Neutrophil (primary cell): Measurements from ENCODE around the gene SLC4A7.
"Not testable (repeated sequence)": the region's sequence is repeated elsewhere in the genome, so short reads cannot be mapped to it uniquely, and the experiment has no call there.

ENCODE experiments used
- H3K27ac ChIP-seq: fragments of 200-600 bp; sonication (generic); 2 replicates; pipeline ENCODE4 v1.5.1; 2016; ENCODE audit warnings: mild to moderate bottlenecking, moderate library complexity
- H3K27me3 ChIP-seq: fragments of 200-600 bp; sonication (generic); 2 replicates; pipeline ENCODE4 v1.6.0; 2016; ENCODE audit warnings: mild to moderate bottlenecking
- H3K36me3 ChIP-seq: fragments of 200-600 bp; sonication (generic); 2 replicates; pipeline ENCODE4 v1.5.1; 2017
- H3K4me1 ChIP-seq, 2 experiments: fragments of 200-600 bp in 1 of 2; sonication (generic) in 1 of 2; 1 replicate in 1 of 2; 2 replicates in 1 of 2; pipeline versions ENCODE4 v1.5.1 to v1.6.1; 2013 to 2016; ENCODE audit warnings: low read depth in 1 of 2, low read length in 1 of 2, mild to moderate bottlenecking in 1 of 2, moderate library complexity in 1 of 2; ENCODE audit not compliant: control insufficient read depth in 1 of 2, insufficient read depth in 1 of 2
- H3K4me3 ChIP-seq, 2 experiments: fragments of 200-600 bp in 1 of 2; sonication (generic) in 1 of 2; 1 replicate in 1 of 2; 2 replicates in 1 of 2; pipeline ENCODE4 v1.5.1; 2013 to 2016; ENCODE audit warnings: low read depth in 1 of 2, low read length in 1 of 2, mild to moderate bottlenecking in 1 of 2, moderate library complexity in 1 of 2
- H3K9me3 ChIP-seq: fragments of 200-600 bp; sonication (generic); 2 replicates; pipeline ENCODE4 v1.5.1; 2016
- TF ChIP-seq, protein P1 (sequence below): fragments of 200-600 bp; sonication (generic); IDR thresholded peaks from 2 replicates; pipeline ENCODE4 v1.5.1; 2016; ENCODE audit warnings: antibody characterized with exemption

The SLC4A7 gene

DNA sequence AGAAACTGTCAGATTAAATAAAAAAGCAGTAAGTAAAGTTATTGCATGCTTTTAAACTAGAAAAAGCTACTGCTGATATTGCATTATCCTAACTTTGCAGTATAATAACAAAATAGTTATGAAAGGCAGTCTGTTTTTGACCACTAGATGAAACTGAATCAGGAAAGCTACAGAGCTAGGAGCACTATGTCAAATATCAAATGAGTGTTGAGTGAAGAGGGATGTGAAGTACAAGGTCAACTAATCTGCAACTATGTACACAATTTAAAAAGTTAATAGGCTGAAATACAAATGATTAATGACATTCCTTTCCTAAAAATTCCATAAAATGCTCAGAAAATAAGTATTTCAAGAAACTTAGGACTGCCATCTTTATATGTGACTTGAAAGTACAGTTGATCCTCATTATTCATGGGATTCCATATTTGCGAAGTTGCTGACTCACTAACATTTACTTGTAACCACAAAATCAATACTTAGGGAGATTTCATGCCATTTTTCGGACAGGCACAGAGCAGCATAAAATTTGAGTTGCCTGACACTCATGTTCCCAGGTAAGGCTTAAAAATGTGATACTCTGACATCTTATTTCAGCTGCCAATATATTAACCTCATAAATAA is 34.5 kb downstream of the SLC4A7 start:
- Histone ChIP-seq H3K4me3 (no peak overlapping the region), H3K27me3 (no peaks in the 10 kb centered on the region), H3K27ac (no peak overlapping the region), H3K36me3 (no peaks in the 10 kb centered on the region), H3K4me1 (no peaks in the 10 kb centered on the region), H3K9me3 (no peaks in the 10 kb centered on the region)
- TF ChIP-seq, protein P1, sequence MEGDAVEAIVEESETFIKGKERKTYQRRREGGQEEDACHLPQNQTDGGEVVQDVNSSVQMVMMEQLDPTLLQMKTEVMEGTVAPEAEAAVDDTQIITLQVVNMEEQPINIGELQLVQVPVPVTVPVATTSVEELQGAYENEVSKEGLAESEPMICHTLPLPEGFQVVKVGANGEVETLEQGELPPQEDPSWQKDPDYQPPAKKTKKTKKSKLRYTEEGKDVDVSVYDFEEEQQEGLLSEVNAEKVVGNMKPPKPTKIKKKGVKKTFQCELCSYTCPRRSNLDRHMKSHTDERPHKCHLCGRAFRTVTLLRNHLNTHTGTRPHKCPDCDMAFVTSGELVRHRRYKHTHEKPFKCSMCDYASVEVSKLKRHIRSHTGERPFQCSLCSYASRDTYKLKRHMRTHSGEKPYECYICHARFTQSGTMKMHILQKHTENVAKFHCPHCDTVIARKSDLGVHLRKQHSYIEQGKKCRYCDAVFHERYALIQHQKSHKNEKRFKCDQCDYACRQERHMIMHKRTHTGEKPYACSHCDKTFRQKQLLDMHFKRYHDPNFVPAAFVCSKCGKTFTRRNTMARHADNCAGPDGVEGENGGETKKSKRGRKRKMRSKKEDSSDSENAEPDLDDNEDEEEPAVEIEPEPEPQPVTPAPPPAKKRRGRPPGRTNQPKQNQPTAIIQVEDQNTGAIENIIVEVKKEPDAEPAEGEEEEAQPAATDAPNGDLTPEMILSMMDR = no peak

DNA sequence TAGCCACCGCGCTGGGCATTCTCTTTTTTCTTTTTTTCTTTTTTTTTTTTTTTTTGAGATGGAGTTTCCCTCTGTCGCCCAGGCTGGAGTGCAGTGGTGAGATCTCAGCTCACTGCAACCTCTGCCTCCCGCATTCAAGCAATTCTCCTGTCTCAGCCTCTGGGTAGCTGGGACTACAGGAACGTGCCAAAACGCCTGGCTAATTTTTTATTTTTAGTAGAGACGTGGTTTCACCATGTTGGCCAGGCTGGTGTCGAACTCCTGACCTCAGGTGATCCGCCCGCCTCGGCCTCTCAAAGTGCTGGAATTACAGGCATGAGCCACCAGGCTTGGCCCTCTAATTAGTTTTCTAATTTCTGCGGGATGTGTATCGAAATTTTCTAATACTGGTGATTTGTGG is 41.2 kb downstream of the SLC4A7 start:
- H3K27ac ChIP-seq, H3K36me3 ChIP-seq: not testable (repeated sequence)

DNA sequence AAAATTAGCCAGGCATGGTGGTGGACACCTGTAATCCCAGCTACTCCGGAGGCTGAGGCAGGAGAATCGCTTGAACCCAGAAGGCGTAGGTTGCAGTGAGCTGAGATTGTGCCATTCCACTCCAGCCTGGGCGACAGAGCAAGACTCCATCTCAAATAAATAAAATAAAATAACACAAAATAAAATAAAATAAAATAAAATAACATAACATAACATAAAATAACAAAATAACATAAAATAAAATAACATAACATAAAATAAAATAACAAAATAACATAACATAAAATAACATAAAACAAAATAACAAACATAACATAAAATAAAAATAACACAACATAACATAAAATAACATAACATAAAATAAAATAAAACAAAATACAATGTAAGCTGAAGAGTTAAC is 45.8 kb downstream of the SLC4A7 start:
- not testable (repeated sequence) for H3K27ac ChIP-seq, H3K9me3 ChIP-seq, H3K4me3 ChIP-seq, H3K4me1 ChIP-seq, H3K36me3 ChIP-seq, H3K27me3 ChIP-seq

More for the DNA sequence above, 41.2 kb downstream of the SLC4A7 start:
- H3K4me1 ChIP-seq, H3K4me3 ChIP-seq, H3K27me3 ChIP-seq, H3K9me3 ChIP-seq: not testable (repeated sequence)

DNA sequence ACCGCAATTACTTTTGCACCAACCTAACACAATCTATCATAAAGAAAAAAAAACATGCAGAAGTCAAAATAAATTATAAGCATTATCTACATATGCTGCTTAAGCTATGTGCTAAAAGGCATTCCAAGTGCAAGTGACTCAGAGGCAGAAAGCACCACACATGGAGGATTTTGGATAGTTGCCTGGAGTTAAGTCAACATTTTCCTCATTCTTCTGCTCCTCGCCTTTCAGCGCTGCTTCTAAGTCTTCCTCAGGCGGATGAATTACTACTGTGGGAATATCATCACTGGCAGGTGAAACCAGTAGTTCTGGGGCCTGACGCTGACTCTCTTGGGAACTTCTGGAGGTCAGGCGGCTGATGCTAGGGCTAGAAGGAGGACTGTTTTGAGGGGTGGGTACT is 53.1 kb downstream of the SLC4A7 start:
- Histone ChIP-seq H3K4me3 (no peak overlapping the region), H3K9me3 (no peaks in the 10 kb centered on the region), H3K4me1 (no peaks in the 10 kb centered on the region), H3K27ac (no peak overlapping the region), H3K27me3 (no peaks in the 10 kb centered on the region), H3K36me3 (no peaks in the 10 kb centered on the region)
- TF ChIP-seq, protein P1 = no peak

DNA sequence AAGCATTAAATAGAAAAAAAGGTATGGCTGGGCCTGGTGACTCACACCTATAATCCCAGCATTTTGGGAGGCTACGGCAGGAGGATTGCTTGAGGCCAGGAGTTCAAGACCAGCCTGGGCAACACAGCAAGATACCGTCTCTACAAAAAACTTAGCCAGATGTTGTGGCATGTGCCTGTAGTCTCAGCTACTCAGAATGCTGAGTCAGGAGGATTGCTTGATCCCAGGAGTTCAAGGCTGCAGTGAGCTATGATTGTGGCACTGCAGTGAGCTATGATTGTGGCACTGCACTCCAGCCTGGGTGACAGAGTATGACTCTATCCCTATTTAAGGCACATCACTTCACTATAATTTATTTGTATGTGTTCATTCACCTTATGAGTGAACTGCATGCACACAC is 54.3 kb downstream of the SLC4A7 start:
- Histone ChIP-seq H3K27me3 (no peaks in the 10 kb centered on the region), H3K9me3 (no peaks in the 10 kb centered on the region), H3K4me3 (no peak overlapping the region), H3K4me1 (no peaks in the 10 kb centered on the region), H3K36me3 (no peaks in the 10 kb centered on the region), H3K27ac (no peak overlapping the region)
- TF ChIP-seq, protein P1 = no peak

DNA sequence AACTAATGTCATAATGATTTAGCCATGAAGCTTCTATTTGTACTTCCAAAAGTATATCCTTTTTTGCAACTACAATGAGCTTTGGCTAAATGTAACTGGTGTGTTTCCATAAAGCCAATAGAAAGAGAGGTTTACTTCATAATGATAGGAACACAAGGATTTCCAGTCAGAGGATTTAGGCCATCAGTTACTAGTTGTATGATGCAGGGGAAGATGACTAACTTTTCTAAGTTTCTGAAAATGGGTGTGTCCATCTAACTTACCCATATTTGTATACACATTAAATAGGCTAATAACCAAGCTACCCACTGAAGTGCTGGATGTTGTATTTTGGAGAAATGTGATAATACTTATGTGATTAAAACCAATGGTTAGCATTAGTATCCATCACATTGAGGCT is 55.7 kb downstream of the SLC4A7 start:
- no peaks in the 10 kb centered on the region for H3K27me3 ChIP-seq
- H3K4me3 ChIP-seq = no peak overlapping the region
- no peaks in the 10 kb centered on the region for H3K4me1 ChIP-seq
- H3K9me3 ChIP-seq = no peaks in the 10 kb centered on the region
- TF ChIP-seq, protein P1 = no peak
- H3K36me3 ChIP-seq = no peaks in the 10 kb centered on the region
- H3K27ac ChIP-seq = no peak overlapping the region

DNA sequence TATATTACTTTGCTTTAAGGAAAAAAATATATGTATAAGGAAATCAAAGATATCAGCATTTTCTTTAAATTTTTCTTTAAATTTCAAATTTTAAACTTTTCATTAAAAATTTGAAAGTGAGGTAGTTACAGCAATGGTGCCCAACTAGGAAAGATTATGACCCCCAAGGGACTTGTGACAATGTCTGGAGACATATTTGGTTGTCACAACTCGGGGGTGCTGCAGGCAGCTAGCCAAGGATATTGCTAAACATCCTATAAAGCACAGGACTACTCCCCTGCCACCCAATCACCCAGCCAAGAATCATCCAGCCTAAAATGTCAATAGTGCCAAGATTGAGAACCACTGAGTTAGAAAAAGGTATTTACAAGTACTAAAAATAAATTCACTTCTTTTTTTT is 57.3 kb downstream of the SLC4A7 start:
- TF ChIP-seq, protein P1 = no peak
- no peaks in the 10 kb centered on the region for H3K9me3 ChIP-seq
- no peaks in the 10 kb centered on the region for H3K36me3 ChIP-seq
- H3K27me3 ChIP-seq = no peaks in the 10 kb centered on the region
- H3K27ac ChIP-seq = no peak overlapping the region
- no peaks in the 10 kb centered on the region for H3K4me1 ChIP-seq
- H3K4me3 ChIP-seq = no peak overlapping the region
